Activated CD4-positive, CD25-positive, alpha-beta regulatory T cell (primary cell): ENCODE data around the gene DIS3L.
"Not testable (repeated sequence)": the region's sequence is repeated elsewhere in the genome, so short reads cannot be mapped to it uniquely, and the experiment has no call there.

Experiments
- DNase-seq, 4 experiments: peaks; one replicate each; lab custom pipeline; 2025; lab: John Stamatoyannopoulos, UW

The DIS3L gene

DNA sequence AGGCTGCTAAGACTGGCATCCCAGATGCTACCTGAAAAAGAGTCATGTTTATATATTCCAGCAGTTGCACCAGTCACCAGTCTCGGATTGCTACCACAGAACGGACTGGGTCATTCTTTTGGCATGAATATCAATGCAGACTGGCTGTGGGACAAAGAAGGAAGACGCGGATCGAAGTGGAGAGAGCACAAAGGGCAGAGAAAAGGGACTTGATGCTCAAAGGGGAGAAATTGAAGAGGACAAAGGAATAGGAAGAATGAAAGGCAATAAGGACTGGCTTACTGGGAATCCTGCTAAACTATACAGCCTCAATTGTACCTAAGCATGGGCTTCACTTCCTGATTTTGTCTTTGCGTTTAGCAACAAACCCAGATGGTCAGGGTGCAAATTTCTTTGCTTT lies 15.3 kb upstream of the DIS3L start:
- DNase-seq, result no peak

DNA sequence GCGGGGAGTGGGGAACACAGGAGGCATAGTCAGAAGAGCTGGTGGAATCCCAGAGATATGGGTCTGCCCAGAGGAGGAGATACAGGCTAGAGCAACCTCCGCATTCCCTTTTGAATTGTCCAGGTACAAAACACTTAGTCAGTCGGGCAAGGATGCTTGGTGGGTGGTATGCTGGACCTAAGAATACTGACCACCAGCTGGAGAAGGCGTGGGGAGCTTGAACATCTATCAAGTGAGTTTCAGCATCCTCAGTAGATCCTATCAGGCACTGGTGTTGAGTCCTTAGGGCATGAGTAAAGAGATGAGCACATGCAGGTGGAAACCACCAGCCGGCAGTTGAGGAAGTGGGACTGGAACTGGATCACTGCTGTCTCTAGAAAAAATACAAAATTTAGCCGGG lies 14.7 kb upstream of the DIS3L start:
- no peak for DNase-seq

- no peak for DNase-seq
Observed at GRCh38 chr15:66284271-66284670, 9.1 kb upstream of the DIS3L start.

DNA sequence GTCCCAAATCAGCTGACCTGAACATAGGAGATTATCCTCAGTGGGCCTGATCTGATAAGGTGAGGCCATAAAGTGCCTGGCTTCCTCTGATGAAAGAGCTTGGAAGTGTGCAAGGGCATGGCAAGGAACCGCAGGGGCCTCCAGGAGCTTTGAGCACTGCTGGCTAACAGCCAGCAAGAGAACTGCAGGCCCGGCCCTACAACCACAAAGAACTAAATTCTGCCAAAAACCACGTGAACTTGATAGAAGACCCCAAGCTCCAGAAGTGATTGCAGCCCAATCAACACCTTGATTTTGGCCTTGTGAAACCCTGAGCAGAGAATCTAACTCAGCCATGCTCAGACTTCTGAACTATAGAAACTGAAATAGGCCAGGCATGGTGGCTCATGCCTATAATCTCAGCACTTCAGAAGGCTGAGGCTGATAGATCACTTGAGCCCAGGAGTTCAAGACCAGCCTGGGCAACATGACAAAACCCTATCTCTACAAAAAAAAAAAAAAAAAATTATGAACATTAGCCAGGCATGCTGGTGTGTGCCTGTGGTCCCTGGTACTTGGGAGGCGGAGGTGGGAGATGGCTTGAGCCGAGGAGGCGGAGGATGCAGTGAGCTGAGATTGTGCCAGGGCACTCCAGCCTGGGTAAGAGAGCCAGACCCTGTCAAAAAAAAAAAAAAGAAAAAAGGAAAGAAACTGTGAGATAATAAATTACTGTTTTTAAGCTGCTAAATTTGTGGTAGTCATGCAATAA lies 7.7 kb upstream of the DIS3L start:
- DNase-seq, result no peak

DNA sequence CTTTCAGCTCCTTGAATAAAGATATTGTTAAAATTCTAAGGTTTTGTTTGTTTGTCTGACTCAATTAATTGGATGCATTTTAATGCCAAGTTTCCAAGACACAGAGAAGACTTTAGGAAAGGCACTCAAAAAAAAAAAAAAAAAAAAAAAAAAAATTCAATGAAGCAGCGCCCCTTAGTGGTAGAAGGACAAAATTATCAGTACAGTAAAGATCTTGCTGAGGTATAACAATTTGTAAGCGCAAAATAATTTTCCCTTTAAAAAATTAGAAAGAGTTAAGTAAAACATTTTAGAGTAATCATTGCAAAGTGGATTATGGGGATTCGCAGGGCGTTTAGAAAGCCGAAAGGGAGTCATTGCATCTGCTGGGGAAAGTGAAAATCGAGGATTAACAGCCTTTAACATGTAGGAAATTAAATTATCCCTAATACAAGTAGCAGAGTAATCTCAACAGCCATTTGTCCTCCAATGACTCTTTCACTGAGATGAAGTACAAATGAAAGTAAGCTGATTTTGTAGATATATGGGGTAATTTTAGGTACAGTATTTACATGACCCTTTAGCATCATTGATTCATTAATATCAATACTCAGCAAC lies 5.8 kb upstream of the DIS3L start:
- DNase-seq, result no peak

- no peak for DNase-seq
Observed at GRCh38 chr15:66288093-66288492, 5.3 kb upstream of the DIS3L start.

DNA sequence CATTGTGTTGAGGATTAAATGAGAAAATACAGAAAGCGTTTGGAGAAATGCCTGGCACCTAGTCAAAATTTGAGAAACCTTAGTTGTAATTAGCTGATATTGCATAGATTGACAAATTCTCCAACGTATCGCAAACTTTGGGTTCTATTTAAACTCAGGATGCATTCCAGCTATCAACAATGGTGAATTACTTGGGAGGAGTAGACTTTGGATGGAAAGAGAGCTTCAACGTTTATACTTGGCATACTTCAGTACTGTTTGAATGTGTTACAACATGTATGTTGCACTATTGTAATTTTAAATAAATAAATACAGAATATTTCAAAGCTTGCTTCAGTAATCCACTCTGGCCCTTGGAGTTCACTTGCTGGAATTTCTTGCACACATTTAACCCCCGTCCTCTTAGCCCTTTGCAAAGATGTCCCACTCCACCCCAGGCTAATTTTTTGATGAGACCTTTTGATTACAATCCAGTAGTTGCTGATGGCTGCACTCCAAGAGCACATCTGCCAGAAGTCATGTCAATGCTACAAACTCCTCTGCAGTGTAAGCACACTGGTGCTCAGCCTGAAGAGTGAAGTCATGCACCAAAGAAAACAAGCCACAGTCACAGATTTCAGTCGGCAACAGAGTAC lies 4.7 kb upstream of the DIS3L start:
- no peak for DNase-seq

DNA sequence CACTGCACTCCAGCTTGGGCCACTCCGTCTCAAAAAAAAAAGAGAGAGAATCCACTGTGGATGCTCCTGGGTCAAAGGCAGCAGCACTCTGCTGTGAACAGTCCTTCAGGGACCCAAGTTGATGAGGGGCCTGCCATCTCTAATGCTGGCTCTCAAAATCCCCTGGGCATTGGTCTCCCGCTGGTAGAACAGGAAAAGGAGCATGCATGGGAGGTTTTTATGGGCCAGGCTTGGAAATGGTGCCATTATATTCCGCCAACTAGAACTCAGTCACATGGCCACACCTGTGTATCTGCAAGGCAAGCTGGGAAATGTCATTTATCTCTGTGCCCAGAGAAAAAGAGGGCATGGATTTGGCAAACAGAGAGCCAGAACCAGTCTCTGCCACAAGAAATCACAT lies 3.4 kb upstream of the DIS3L start:
- no peak for DNase-seq

DNA sequence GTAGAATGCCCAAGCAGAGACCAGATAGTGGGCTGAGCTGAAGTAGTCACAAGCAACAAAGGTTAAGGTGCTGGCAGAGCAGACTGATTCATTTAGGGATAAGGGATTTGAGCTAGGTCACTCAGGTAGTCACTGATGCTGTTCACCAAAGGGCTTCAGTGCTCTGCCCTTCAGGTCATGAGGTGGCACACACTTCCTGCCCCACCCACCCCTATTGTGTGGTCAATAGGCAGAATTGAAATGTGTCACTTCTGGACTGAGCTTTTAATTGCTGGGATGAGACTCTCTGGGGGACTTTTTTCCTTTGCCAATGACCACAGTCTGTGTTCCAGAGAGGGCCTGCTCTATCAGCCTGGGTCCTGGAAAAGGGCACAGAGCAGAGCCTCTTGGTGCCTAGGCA lies 2.9 kb upstream of the DIS3L start:
- no peak for DNase-seq

DNA sequence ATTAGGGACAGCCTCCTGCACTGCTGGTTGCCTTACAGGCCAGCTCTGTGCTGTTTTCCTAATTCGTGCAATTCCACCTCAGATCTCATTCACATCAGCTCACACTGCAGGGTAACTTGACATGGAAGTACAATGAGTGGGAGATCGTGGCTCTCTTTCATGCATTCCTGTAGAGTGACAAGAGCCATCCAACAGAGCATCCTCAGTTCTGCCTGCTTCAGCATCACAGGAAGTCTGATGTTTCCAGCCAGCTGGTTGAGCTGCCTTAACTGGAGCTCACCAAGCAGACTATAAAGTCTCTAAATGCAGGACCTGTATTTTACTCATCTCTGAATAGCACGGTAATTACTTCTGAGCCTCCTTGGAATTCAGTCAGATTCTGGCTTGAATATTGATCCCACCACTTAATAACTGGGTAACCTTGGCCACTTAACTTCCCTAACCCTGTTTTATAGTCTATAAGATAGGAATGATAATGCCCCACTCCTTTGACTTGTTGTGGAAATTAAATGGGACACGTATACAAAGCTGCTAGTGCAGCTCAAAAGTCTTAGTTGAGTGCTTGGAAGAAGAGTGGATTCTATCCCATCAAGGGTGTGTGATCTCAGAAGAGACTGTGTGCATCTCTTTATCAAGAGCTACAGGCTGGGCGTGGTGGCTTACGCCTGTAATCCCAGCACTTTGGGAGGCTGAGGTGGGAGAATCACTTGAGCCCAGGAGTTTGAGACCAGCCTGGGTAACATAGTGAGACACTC lies 1.4 kb upstream of the DIS3L start:
- no peak for DNase-seq

- no peak for DNase-seq
Observed at GRCh38 chr15:66292571-66293418, 573 bp upstream of the DIS3L start.

DNA sequence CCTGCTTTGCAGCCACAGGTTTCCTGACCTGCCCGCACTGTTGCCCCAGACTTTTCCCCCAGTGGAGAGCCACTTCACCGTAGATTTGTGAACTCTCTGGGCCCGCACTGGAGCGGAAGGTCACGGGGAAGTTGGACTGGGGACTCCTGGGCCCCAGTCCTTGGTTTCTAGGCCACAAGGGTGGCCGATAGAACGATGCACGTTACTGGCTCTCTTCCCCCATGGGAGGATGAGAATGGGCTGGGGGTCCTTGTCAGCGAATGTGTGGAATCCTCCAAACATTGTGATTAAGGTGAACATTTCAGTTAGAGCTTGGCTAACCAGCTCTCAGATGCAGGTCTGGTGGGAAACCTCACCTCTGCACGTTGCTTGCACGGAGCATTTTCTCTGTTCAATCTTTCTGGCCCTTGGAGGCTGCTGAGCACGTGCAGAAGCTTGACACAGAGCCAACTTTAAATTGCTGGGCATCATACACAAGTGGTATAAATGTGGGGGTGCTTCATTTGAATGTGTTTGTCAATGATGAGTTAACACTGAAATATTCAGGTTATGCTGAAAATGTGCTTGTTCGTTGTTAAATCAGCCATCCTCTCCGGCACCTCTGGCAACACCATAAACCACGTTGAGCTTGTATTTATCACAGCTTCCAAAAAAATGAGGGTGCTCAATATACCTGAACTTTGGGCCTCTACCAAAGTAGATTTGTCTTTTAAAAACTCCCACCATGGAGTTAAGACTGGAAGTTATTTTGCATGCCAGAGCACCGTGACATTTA lies 976 bp downstream of the DIS3L start:
- DNase-seq, result no peak

- DNase-seq, result no peak
Observed at GRCh38 chr15:66294932-66295235, 1.5 kb downstream of the DIS3L start.

GRCh38 chr15:66296186-66296585 lies 2.8 kb downstream of the DIS3L start:
- DNase-seq, result no peak

DNA sequence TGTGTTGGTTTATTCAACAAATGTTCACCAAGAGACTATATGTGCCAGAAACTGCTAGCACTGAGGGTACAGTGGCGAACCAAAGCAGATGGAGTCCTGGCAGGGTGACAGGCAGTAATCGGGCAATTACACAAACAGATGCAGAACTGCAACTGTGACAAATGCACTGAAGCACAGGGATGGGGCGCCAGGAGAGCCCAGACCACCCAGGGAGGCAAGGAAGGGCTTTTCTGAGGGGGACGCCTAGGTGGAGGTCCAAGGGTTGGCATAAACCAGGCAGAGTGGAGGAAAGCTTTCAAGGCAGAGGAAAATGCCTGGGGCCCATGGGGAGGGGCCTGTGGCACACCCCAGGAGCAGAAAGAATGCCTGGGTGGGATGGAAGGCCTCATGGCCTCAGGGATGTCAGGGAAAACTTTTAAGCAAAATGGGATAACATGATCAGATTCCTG lies 5.5 kb downstream of the DIS3L start:
- no peak for DNase-seq

GRCh38 chr15:66302489-66303278 lies 9.3 kb downstream of the DIS3L start:
- no peak for DNase-seq

GRCh38 chr15:66304425-66304824 lies 11.1 kb downstream of the DIS3L start:
- not testable (repeated sequence) for DNase-seq

- no peak for DNase-seq
Observed at GRCh38 chr15:66306381-66306780, 13.0 kb downstream of the DIS3L start.

GRCh38 chr15:66308531-66308930 lies 15.2 kb downstream of the DIS3L start:
- no peak for DNase-seq

- no peak for DNase-seq
Observed at GRCh38 chr15:66309828-66310227, 16.5 kb downstream of the DIS3L start.
